Measurements from ENCODE around the gene STK38.

GRCh38 chr6:36548401-36548743 lies 1.1 kb upstream of the STK38 start:
- TF ChIP-seq CTCF (IDR thresholded peaks at IDR 0.05; ENCODE audit: low read length) (no peak), EZH2phosphoT487 (IDR thresholded peaks at IDR 0.05; ENCODE audit: low read length) (no peak)
